Lower leg skin (tissue), 4 donors: ENCODE results near the gene C5AR1. TPM values are rescaled to one million over a fixed set of nuclear protein-coding genes. Genes with fewer than 3 reads are reported as not detected.
A peak's percentile ranks its signal among the peaks of the same experiment; 100 is the strongest.

Experiments used
- DNase-seq, 2 donors: peaks; one replicate each; pipeline ENCODE4 v3.0.0-alpha.2; 2019; ENCODE audit warnings: low spot score in 2 of 2
- H3K4me3 ChIP-seq: fragments of 200-600 bp; sonication (generic); 2 replicates; pipeline ENCODE4 v1.5.1; 2017; ENCODE audit warnings: mild to moderate bottlenecking, low read depth; ENCODE audit not compliant: poor library complexity, severe bottlenecking
- POLR2A ChIP-seq, 2 donors: fragments of 450-650 bp; IDR thresholded peaks; one replicate each; pipeline ENCODE4 v1.6.1; 2016 to 2017; ENCODE audit warnings: antibody characterized with exemption in 2 of 2, mild to moderate bottlenecking in 1 of 2, moderate library complexity in 1 of 2
- WGBS, 2 donors: methylation state at CpG; one replicate each; pipeline ENCODE4 v1.1.5; 2018; 5-methylcytosine and 5-hydroxymethylcytosine counted together
- intact Hi-C: fragments of 100-400 bp; cut with DNase I; formaldehyde crosslinking; loops from one replicate; pipeline ENCODE4 v1.15.0; 2023; ENCODE audit warnings: low total_unique reads
- total RNA-seq, 4 donors: library from RNA; depleted of rRNA; stranded (reverse); fragments of >200 nt; gene quantifications; one replicate each; pipeline ENCODE4 v1.1.0, GENCODE V29; 2016
- TF ChIP-seq, protein P1 (sequence below), 3 donors: fragments of 450-650 bp; IDR thresholded peaks; one replicate each; pipeline ENCODE4 v1.5.1; 2016; ENCODE audit warnings: antibody characterized with exemption in 3 of 3, mild to moderate bottlenecking in 3 of 3, moderate library complexity in 2 of 3

Gene C5AR1
- total RNA-seq, 4 donors from 2014 or later = 1.1 to 3.7 (median 2.0) TPM

DNA sequence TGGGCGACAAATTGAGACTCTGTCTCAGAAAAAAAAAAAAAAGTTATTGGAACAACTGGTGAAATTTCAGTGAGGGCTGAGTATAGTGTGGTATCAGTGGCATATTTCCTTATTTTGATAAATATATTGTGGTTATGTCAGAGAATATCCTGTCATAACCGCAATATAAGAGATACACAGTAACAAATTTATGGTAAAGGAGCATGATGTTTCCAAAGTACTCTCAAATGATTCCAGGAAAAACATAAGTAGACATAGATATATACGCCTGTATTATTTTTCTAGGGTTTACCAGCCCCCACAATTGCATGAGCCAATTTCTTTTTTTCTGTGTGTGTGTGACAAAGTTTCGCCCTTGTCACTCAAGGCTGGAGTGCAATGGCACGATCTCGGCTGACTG is 5.7 kb upstream of the C5AR1 start:
- WGBS, 2 donors = 76 to 85% methylated on average over 6 of the region's 6 CpGs
- no peak overlapping the region for H3K4me3 ChIP-seq
- no peak for DNase-seq
- no peak for TF ChIP-seq POLR2A (IDR thresholded peaks at IDR 0.05)
- TF ChIP-seq, protein P1, sequence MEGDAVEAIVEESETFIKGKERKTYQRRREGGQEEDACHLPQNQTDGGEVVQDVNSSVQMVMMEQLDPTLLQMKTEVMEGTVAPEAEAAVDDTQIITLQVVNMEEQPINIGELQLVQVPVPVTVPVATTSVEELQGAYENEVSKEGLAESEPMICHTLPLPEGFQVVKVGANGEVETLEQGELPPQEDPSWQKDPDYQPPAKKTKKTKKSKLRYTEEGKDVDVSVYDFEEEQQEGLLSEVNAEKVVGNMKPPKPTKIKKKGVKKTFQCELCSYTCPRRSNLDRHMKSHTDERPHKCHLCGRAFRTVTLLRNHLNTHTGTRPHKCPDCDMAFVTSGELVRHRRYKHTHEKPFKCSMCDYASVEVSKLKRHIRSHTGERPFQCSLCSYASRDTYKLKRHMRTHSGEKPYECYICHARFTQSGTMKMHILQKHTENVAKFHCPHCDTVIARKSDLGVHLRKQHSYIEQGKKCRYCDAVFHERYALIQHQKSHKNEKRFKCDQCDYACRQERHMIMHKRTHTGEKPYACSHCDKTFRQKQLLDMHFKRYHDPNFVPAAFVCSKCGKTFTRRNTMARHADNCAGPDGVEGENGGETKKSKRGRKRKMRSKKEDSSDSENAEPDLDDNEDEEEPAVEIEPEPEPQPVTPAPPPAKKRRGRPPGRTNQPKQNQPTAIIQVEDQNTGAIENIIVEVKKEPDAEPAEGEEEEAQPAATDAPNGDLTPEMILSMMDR (IDR thresholded peaks at IDR 0.05) = no peak
- intact Hi-C loops = loop anchor here (10.0 kb wide), 1 partner anchor 101 kb away; no protein-coding TSS in a partner anchor

DNA sequence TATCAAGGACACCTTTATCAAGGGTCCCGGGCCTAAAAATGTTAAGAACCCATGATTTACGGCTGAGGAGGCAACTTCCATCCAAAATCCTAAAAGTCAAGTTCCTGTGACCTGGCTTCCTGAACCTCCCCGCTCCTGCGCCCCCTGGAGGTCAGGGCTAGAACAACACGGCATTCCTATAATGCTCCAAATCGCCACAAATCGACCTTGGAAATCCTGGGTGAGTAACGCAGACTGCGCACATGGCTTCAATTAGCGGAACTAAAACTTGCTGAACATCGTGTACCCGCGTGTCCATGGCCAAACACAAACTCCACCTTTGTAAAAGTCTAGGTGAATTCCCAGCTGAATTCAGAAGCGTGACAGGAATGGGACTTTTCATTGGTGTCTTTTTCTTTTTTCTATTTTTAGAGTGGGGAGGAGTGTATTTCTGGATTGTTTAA is 4.3 kb upstream of the C5AR1 start:
- intact Hi-C loops = loop anchor here (10.0 kb wide), 1 partner anchor 99 kb away; no protein-coding TSS in a partner anchor
- TF ChIP-seq POLR2A (IDR thresholded peaks at IDR 0.05) = no peak
- TF ChIP-seq, protein P1 (IDR thresholded peaks at IDR 0.05) = peak in 1 of 3 donors; percentile 77
- DNase-seq = peak; percentile 76 to 97
- WGBS, 2 donors = 2 to 4% methylated on average over 14 of the region's 14 CpGs
- no peak overlapping the region for H3K4me3 ChIP-seq

DNA sequence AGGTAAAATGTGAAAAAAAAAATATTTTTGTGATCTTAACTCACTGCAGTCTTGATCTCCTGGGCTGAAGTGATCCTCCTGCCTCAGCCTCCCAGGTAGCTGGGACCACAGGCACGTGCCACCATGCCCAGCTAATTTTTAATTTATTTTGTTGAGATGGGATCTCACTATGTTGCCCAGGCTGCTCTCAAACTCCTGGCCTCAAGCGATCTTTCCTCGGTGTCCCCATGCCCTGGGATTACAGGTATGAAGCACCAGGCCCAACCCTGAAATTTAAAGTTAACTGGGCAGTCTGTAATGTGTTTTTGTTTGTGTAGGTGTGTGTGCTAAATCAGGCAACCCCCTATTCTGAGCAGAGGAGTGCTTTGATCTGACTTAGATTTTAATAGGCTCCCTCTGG is 3.4 kb upstream of the C5AR1 start:
- intact Hi-C loops = loop anchor here (10.0 kb wide), 1 partner anchor 98 kb away; no protein-coding TSS in a partner anchor
- no peak for DNase-seq
- H3K4me3 ChIP-seq = no peak overlapping the region
- WGBS, 2 donors = 89 to 97% methylated on average over 3 of the region's 3 CpGs
- no peak for TF ChIP-seq POLR2A (IDR thresholded peaks at IDR 0.05)
- TF ChIP-seq, protein P1 (IDR thresholded peaks at IDR 0.05) = no peak

DNA sequence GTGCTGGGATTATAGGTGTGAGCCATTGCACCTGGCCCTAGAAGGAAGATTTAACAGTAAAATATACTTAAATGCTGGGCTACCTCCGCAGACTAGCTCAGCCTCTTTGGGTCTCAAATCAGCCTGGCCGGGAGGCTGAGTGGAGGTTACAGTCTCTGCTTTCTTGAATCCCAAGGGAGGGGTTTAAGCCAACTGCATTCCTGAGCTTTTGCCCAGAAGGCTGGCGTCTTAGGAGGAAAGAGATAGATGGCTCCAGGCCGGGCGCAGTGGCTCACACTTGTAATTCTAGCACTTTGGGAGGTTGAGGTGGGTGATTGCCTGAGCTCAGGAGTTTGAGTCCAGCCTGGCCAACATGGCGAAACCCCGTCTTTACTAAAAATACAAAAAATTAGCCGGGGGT is 623 bp upstream of the C5AR1 start:
- no peak for DNase-seq
- intact Hi-C loops = loop anchor here (10.0 kb wide), 1 partner anchor 96 kb away; no protein-coding TSS in a partner anchor
- 49 to 61% methylated on average over 8 of the region's 8 CpGs for WGBS, 2 donors

DNA sequence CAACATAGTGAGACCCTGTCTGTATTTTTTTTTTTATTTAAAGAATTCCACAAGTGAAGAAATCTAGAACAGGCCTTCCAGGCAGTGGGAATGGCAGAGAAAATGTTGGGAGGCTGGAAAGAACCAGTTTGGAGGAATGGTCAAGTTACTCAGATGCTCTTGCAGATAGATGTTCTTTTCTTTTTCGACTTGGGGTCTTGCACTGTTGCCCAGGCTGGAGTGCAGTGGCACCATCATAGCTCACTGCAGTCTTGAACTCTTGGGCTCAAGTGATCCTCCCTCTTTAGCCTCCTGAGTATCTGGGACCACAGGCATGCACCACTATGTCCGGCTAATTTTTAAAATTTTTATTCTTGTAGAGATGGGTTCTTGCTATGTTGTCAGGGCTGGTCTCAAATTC is 662 bp downstream of the C5AR1 start:
- no peak overlapping the region for H3K4me3 ChIP-seq
- DNase-seq = no peak
- TF ChIP-seq POLR2A (IDR thresholded peaks at IDR 0.05) = no peak
- TF ChIP-seq, protein P1 (IDR thresholded peaks at IDR 0.05) = no peak
- 75 to 82% methylated on average over 2 of the region's 2 CpGs for WGBS, 2 donors
- intact Hi-C loops = no loop called here

More for the DNA sequence above, 623 bp upstream of the C5AR1 start:
- no peak overlapping the region for H3K4me3 ChIP-seq
- no peak for TF ChIP-seq POLR2A (IDR thresholded peaks at IDR 0.05)
- TF ChIP-seq, protein P1 (IDR thresholded peaks at IDR 0.05) = no peak

DNA sequence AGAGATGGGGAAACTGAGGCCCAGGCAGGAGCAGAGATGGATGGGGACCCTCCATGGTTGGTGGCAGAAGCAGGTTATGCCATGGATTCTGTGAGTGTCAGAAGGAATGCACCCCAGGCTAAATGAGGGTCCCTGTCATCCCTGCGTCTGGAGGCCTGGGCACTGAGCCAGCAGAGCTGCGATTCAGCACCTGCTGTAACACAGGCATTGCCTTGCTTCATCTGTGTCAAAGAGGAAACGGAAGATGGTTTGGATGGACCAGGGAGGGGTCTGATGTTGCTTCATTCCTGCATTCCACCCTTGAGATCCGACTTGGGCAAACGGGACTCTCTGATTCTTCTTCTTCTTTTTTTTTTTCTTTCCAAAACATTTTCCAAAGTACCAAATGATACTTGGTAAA is 1.2 kb downstream of the C5AR1 start:
- intact Hi-C loops = no loop called here
- peak in 1 of 2 donors; percentile 89 for DNase-seq
- TF ChIP-seq POLR2A (IDR thresholded peaks at IDR 0.05) = no peak
- TF ChIP-seq, protein P1 (IDR thresholded peaks at IDR 0.05) = no peak
- no peak overlapping the region for H3K4me3 ChIP-seq
- WGBS, 2 donors = 15 to 26% methylated on average over 5 of the region's 5 CpGs
